HG03135 (cell line): ENCODE results near the gene KLHL15.
A peak's percentile ranks its signal among the peaks of the same experiment; 100 is the strongest.
"Not testable (repeated sequence)": the region's sequence is repeated elsewhere in the genome, so short reads cannot be mapped to it uniquely, and the experiment has no call there.

Experiments
- ATAC-seq: cut with Tn5 transposase; IDR thresholded peaks from one replicate; pipeline ENCODE4 v1.9.1; 2021; ENCODE audit warnings: mild to moderate bottlenecking, moderate library complexity; ENCODE audit not compliant: unreplicated experiment

KLHL15 gene

GRCh38 chrX:24018809-24019208 lies 8.2 kb downstream of the KLHL15 start:
- no peak for ATAC-seq

GRCh38 chrX:24017674-24018073 lies 9.3 kb downstream of the KLHL15 start:
- no peak for ATAC-seq

DNA sequence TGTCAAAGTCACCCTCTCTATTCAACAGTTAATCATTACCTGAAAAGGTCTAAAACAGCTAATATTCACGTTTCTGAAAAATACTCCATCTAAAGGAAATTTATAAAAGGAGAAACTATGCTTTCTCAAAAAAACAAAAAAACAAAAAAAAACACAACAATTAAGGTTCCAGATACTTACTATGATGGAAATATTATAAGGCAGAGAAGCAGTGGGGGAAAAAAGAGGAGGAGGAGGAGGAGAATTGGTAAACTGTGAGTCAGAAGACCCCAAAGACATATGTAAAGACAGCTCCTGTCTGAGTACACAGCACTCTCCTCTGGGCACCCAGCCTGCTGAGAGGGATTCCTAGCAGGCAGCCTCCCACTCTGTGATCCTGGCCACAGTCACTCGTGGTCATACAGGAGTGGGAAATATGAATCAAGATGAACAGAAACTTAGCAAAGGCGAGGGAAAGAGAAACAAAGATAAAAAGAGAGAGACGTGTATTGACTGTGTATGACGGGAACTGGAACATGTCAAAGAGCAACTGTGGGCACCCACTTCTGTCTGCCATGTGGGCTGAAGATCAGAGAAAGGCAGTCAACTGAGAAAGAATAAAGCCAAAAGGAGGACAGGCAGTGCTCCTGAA lies 12.5 kb downstream of the KLHL15 start:
- peak; percentile 73 for ATAC-seq

- ATAC-seq, result no peak
These were observed 14.7 kb downstream of the KLHL15 start for GRCh38 chrX:24012266-24012665.

- no peak for ATAC-seq
These were observed 21.1 kb downstream of the KLHL15 start for GRCh38 chrX:24005867-24006266.

- ATAC-seq, result no peak
These were observed 22.0 kb downstream of the KLHL15 start for GRCh38 chrX:24005028-24005427.

- ATAC-seq, result no peak
These were observed 24.2 kb downstream of the KLHL15 start for GRCh38 chrX:24002792-24003191.

- ATAC-seq, result no peak
These were observed 24.8 kb downstream of the KLHL15 start for GRCh38 chrX:24002167-24002566.

- ATAC-seq, result no peak
These were observed 27.3 kb downstream of the KLHL15 start for GRCh38 chrX:23999671-24000070.

- no peak for ATAC-seq
These were observed 33.9 kb downstream of the KLHL15 start for GRCh38 chrX:23993012-23993633.

- ATAC-seq, result no peak
These were observed 34.6 kb downstream of the KLHL15 start for GRCh38 chrX:23992431-23992830.

GRCh38 chrX:23990455-23990854 lies 36.5 kb downstream of the KLHL15 start:
- ATAC-seq, result no peak

- ATAC-seq, result no peak
These were observed 37.3 kb downstream of the KLHL15 start for GRCh38 chrX:23989689-23990088.

DNA sequence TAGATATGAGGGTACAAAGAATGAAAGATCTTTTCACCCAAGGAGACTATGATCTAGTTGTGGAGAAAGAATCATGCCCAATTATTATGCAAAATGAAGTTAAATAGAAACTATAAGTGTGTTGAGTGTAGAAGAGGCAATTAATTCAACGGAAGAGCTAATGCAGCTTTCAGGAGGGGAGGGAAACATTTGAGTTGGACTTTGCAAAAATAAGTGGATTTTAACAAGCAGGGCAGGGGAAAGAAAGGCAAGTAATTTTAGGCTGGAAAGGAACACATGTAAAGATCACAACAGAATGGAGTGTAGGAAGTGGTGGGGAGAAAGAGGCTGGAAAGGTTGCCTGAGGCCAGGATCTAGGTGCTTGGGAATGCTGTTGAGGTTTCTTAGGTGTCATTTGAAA lies 44.1 kb downstream of the KLHL15 start:
- ATAC-seq, result no peak

- ATAC-seq, result no peak
These were observed 45.3 kb downstream of the KLHL15 start for GRCh38 chrX:23981711-23982110.

DNA sequence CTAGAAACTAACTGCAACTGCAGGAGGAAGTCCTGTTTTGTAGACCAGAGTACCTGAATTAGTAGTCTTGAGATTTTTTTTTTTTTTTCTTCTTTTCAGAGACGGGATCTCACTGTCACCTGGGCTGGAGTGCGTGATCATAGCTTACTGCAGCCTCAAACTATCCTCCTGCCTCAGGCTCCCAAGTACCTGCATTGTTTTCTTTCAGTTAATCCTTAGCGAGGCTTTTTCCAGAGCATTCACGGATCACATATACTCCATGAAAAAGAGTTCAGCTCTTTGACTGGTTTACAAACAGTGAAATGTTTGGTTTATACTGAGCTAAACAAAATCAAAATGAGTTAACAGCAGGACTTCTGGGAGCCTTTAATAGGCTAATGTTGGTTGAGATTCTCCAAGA lies 45.8 kb downstream of the KLHL15 start:
- no peak for ATAC-seq

DNA sequence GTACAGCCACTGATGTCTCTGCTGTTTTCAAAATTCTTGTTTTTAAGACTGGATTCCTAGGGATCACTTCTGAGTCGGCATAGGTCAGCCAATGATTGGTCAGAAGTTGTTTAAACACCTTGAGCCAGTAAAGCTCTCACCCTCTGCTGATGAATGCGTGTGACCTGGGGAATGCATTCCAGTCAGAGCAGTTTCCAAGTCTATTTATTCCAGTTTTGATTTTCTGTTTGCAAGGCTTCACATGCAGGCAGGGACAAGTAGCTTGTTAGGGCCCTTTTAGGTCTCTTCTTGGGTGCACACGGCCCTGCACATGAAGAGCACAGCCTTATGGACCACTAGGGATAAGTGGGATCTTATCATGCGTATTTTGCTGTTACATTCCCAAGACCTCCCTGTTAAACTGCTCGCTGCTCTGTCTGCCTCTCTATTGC lies 47.0 kb downstream of the KLHL15 start:
- ATAC-seq, result no peak

- ATAC-seq, result no peak
These were observed 48.5 kb downstream of the KLHL15 start for GRCh38 chrX:23978491-23978890.

- not testable (repeated sequence) for ATAC-seq
These were observed 61.4 kb downstream of the KLHL15 start for GRCh38 chrX:23965630-23966029.

GRCh38 chrX:23964191-23964590 lies 62.8 kb downstream of the KLHL15 start:
- no peak for ATAC-seq

DNA sequence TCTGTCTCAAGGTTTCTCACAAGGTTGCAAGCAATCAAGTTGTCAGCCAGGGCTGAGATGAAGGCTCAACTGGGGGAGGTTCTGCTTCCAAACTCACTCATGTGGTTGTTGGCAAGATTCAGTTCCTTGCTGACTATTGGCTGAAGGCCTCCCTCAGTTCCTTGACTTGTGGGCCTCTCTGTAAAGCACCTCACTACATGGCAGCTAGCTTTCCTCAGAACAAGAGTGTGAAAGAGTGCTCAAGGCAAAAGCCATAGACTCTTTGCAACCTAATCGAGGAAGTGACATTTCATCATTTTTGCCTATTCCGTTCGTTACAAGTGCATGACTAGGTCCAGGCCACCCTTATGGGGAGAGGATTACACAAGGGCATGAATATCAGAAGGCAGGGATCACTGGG lies 67.2 kb downstream of the KLHL15 start:
- no peak for ATAC-seq

- ATAC-seq, result no peak
These were observed 72.6 kb downstream of the KLHL15 start for GRCh38 chrX:23954396-23954795.

GRCh38 chrX:23953908-23954269 lies 73.1 kb downstream of the KLHL15 start:
- ATAC-seq, result no peak
